GM19397 (cell line): ENCODE results near the gene ARHGEF17.

Experiments used
- ATAC-seq: cut with Tn5 transposase; IDR thresholded peaks from one replicate; pipeline ENCODE4 v1.9.1; 2021; ENCODE audit warnings: mild to moderate bottlenecking, moderate library complexity; ENCODE audit not compliant: unreplicated experiment

The ARHGEF17 gene

DNA sequence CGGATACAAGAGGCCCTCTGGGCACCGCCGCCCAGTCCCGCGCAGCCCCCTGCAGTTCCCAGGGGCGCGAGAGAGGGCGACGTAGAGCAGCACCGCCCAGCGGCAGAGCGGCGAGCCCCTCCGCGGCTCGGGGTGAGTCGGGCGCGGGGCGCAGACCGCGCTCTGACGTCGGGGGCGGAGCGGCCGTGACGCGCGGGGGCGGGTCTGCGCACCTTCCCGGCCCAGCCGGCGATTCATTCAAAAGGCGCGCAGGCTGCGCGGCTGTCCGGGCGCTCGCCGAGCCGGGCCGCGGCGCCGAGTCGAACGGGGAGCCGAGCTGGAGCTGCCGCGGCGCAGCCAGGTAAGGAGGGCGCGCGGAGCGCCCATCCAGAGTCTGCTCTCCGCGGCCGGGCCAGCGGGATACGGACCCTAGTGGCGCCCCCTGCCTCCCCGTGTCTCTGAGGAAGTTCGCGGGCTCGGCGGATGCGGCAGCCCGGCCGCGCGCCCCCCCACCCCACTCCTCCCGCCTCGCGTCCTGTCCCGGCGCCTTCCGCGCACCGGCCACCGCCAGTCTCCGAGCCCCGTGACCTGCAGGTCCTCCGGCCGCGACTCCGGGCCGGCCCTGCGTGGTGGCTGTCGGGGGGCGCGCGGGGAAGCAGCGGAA, 68.2 kb downstream of the ARHGEF17 start, which contains the start of gene RELT:
Gene RELT (plus strand): TSS at position 240 of the 643 bp plus-strand sequence. CDS start 12,738 bp downstream, outside the sequence.
- ATAC-seq = peak; percentile 73

DNA sequence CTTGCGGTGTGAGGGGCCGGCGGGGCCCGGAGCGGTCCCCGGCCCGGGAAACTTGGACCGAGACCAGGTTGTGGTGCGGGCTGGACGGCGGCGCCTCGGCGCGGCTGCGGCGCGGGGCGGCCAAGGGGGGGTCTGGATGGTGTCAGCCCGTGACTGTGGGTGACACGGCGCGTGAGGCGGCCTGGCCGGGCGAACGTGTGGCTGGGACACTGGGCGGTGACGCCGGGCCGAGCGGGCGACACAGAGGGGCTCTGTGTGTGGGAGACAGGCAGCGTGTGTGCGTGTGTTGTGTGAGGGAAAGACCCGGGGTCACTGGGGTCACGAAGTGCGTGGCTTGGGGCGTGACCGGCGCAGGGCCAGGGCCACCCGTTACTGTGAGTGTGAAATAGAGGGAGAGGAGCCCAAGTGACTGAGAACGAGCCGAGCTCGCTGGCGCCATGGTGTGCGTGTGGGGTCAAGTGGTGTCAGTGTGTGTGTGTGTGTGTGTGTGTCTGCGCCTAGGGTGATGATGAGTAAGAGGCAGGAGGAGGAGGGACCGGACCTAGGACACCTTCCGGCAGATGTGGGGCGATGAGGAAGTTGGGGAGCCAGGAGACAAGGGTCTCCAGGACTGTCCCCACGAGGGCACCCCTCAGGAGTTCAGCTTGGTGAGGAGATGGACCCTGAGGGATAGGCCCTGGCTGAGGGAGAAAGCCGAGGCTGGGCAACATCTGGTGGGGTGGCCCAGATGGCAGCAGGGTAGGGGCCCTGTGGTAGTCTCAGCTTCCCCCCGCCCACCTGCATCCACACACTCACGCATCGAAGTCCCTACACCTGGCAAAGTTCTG, 68.9 kb downstream of the ARHGEF17 start:
- peak; percentile 14 for ATAC-seq

DNA sequence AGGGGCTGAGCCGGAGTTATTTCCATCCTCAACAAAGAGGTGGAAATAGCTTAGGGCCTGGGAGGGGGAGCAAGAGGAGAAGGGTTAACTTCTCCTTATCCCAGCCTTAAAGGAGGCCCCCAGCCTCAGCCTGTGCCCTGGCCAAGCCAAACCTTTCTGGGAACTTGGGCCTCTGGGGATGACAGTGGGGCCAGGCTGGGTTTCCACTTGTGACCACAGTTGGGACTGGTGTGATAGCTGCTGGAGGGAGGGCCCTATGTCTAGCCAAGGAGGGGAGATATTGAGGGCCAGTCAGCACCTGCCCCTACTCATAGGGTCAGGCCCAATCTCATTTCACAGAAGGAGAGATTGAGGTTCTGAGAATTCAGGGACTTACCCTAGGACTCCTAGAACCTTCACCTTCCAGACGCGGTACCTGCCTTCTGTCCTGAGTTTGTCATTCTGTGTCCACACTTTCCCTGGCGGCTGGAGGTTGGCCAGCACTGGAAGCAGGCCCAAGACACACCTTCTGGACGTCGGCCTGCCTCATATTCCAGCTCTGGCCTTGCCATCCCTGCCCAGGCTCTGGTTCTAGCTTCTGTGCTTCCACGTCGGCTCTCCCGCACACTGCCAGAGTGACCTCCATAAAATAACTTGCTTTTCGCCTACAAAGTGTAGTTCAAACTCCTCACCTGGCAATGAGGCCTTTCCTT, 71.3 kb downstream of the ARHGEF17 start:
- no peak for ATAC-seq

DNA sequence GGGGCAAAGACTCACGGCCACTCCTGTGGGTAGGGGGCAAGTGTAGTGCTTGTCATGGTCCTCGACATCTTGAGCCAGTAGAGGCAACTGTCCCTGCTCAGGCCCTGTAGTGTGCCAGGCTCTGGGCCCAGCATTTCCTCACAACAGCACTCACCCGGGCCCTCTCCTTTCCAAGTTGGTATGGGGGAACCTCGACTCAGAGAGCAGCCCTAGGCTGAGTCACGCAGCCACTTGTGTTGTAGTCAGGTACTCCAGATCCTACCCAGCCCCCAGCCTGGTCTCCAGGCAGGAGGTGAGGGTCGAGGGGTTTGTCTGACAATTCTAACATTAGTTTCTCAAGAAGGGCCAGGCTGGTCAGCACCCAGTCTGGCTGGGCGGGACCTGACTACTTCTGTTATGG, 72.3 kb downstream of the ARHGEF17 start:
- no peak for ATAC-seq

DNA sequence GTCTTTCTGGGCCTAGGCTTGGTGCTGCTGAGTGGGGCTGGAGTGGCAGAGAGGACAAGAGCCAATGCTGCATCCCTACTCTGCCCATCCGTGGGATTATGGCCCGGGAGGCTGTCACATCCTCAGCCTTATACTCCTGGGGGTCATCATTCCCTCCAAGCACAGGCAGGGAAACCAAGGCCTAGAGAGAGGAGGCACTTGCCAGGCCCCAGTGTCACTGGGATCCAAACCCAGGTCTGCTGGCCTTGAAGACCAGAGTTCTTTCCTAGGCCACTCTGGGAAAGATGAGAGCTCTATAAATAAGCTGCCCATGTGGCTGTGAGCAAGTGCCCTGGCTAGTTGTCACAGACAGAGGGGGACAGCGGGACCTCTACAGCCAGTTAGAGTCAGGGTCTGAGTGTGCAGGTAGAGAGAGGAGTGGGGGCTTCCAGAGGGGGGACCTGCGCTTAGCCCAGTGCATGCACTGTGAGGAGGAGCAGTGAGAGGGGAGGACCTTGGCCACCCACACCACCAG, 72.9 kb downstream of the ARHGEF17 start:
- no peak for ATAC-seq

DNA sequence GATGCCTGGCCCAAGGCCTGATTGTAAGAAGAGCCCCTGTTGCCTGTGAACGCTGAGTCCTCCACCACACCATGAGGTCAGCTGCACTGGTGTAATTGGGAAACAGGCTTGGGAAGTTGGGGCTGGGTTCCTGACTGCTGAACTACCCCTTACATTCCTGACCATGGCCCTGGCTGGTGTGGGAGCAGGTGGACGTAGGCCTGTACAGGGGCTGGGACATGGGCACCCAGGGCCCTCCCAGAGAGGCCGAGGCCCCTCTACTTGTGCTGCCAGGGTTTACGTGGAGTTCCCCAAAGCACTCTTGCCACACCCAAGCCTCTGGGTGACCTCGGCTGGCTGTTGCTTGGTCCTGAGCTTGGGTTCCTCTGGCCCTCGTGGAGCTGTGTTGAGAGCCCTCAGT, 73.5 kb downstream of the ARHGEF17 start:
- no peak for ATAC-seq

DNA sequence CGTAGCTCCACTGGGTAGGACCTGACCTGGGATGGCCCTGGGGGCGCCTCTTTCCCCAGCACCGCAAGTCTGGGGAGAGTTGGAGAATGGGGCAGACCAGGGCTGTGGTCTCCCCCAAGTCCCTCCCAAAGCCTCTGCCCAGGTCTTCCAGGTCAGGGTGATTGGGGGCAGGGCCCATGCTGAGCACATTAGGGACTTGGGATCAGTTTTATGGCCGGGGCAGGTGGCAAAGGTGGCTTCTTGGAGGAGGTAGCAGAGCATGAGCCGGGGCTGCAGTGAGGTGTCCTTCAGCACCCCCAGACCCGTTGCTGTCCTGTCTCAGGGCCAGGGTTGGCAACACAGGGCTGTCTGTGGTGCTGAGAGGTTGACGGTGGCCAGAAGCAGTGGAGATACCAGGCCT, 74.1 kb downstream of the ARHGEF17 start:
- ATAC-seq = no peak

DNA sequence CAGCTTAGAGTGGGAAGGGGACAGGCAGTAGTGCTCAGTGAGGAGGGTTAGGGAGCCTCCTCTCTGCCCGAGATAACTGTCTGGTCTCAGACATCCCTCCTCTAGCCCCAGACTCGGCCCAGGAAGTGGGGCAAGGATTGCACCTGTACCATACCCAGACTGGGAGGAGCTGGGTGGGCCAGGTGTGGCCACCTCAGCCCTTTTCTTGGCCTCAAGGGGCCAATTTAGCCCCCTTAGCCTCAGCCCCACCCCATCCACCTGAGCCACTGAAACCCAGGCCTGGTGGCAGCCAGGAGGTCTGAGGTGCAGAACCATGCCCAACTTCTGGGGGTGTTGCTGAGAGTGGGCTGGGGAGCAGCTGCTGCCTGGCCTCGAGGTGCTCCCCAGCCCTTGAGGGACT, 74.7 kb downstream of the ARHGEF17 start:
- ATAC-seq = no peak

DNA sequence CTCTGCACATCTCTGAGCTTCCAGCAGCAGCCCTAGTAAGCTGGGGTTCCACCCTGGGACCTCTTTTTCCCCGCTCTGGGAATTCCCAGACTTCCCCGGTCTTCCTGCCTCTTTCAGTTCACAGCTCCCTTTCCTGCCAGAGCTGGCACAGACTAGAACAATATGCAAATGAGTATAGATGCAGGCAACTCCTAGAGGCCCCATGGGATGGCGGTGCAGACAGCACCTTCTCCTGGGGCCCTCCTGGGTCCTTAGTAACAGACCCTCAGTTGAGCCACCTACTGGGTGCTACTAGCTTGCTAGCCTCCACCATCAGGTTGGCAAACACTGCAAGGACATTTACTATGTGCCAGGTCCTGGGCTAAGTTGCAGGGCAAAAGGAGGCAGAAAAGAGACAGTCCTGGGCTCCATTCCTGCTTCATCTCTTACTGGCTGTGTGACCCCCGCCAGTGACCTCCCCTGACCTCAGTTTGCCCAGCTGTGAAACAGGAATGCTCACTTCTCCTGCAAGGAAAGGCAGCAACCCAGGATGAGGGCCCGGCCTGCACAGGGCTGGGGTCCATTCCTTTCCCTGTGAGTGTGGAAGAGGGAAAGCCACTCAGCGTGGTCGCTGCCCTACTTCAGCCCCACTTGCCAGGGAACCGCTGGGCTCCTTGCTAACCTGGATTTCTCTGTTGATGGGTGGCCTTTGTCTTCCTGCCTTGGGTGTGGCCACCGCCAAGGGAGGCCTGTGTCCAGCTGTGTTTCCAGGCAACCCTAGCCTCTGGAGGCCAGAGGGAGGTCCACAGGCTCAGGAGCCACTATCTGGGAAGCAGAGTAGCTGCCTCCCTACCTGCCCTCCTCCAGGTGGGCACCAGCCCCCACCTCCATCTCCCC, 75.4 kb downstream of the ARHGEF17 start:
- no peak for ATAC-seq

DNA sequence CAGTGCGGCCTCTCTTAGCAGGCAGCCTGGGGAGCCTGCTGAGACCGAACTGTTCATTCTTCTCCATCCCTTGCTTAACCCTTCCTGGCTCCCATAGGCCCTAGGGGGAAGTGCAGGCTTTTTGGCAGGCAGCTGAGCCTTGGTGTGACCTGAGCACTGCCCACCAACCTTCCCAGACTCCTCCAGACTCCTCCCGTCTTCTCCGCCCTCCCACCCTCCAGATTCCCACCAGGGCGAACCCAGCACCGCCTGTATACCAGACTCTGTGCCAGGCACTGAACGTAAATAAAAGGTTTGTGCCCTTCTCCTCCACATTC, 76.0 kb downstream of the ARHGEF17 start:
- no peak for ATAC-seq

DNA sequence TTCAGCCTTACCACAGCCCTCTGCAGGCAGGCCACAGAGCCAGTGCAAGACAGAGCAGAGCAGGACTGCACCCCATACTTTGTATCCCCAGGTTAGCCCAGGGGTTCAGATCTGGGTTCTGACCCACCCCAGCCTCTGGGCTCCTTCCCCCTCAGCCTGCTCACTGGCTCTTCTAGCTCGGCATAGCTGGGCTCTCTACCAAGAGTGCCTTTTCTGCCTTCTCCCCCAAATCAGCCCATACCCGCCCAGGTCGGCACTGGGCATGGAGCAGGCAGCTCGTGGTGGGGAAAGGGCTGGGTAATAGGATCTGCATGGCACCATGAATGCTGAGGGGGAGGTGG, 76.4 kb downstream of the ARHGEF17 start:
- no peak for ATAC-seq

DNA sequence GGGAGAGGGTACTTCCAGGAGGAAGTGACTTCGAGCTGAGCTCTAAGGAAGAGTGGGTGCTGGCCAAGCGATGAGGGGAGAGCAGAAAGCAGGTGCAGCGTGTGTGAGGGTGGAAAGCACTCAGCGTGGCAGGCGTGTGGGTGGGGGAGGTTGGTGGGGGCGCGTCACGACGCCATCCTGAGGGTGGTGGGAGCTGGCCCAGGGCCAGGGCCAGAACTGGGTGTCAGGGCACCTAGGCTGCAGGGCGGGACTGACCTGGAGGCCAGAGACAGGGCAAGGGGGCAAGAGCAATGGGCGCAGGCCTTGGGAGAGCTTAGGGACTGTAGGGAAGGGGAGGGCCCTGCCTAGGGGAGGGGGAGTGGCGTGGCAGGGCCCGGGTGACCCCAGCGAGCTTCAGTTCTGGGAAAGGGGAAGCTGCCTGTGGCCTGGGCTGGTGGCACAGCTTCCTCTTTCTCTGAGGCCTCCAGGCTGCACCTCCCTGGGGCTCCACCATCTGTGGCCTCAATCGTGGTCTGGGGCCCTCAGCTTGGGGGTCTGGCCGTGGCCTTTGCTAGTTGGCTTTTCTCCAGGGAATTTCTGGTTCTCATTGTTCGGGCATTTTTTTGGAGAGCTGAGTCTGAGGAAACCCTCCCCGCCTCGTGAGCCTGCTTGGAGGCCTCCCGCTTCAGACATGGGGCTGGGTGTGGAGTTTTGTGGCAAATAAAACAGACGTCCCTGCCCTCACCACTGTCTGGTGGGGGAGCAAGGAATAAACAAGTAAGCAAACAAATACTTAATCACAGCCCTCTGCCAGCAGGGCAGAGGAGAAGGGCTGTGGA, 77.0 kb downstream of the ARHGEF17 start:
- ATAC-seq = no peak

DNA sequence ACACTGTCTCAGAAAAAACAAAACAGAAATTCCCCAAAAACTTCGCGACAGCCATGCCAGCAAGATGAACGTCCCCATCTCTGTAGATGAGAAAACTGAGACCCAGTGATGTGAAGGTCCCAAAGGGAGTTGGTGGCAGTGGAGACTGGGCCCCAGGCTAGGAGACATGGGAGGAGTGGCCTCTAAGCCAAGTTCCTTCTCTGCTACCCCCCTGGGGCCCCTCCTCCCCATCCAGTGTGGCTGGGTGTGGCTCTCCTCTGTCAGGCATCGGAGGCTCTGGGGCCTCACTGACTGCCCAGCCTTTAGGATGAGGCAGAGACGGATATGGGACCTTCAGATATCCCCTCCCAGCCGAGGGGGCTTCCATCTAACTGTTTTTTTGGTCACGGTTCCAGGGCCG, 77.9 kb downstream of the ARHGEF17 start:
- no peak for ATAC-seq

DNA sequence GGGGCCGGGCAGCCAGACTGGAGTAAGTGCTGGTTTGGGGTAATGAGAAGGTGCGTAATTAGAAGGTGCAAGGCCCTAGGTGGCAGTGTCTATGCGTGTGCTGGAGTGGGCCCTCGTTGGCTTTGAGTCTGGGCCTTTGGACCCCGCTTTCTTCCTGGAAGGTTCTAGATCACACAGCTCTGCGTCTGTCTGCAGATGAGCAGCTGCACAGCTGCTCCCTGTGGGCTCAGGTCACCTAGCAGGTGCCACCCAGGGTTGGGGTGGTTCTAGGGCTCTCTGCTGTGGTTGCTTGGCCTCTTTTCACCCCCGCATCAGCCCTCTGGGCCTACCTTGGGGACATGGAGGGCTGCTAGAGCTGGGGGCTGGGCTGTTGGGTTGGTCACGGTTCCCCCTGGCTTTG, 78.5 kb downstream of the ARHGEF17 start:
- ATAC-seq = no peak

DNA sequence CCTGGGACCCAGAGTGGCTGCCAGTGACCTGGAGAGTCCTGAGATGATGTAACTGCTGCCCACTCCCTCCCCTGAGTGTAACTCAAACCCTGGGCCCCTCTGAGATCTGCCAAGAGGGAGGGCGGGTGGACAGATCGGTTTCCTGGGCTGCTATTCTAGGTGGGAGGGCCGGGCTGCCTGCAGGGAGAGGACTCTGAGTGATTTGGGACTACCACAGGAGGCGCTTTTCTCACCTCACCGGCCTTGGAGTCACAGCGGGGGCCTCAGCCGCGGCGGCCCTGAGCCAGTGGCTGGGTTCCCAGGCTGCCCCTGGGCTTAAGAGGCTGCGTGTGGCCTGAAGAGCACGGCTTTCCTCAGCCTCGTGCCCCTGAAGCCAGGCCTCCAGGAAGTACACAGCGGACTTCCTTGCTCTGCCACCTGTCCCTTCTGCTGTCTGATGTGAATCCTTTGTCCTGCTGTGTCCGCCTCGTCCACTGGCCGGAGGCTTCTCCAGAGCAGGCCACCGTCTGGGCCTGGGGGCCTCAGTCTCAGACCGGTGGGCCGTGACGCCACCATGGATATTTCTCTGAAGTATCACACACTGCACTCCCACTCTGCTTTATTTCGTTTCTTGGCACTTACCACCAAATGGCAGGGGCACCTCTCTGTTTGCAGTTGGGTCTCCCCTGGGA, 79.7 kb downstream of the ARHGEF17 start:
- no peak for ATAC-seq

DNA sequence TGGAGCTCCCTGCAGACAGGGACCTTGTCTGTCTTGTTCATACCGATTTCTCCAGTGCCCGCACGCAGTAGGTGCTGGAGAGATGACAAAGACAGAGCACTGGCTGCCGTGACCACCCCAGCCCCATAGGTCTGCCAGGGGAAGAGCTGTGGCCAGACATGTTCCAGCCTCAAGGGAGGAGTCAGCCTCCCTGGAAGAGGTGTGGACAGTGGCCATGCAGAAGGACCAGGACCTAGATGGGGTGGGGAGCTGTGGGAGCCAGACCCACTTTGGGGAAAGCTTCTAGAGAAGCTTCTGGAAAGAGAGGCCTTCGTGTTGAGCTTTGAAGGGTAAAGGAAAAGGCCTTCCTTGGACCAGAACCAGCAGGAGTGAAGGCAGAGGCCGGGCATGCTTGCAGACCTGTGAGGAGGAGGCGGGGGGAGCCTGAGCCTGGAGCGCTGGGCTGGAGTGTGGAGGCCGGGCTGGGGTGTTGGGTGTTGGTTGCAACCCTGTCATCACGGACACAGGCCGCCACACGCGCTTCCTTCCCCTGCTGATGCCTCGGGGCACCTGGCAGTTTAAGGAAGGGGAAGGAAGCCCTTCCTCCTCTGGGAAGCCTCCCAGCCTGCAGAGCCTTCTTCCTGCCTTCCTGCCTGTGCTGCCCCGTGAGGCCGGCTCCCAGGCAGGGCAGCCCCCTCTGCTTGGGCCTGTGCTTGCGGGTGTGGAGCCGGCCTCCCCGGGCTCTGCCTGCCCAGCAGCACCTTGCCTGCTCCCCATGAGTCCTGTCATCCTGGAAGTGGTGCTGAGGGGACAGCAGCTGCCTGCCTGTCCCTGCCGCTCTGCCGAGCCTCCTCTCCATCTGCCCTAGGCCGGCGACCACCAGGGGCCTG, 80.4 kb downstream of the ARHGEF17 start:
- no peak for ATAC-seq

DNA sequence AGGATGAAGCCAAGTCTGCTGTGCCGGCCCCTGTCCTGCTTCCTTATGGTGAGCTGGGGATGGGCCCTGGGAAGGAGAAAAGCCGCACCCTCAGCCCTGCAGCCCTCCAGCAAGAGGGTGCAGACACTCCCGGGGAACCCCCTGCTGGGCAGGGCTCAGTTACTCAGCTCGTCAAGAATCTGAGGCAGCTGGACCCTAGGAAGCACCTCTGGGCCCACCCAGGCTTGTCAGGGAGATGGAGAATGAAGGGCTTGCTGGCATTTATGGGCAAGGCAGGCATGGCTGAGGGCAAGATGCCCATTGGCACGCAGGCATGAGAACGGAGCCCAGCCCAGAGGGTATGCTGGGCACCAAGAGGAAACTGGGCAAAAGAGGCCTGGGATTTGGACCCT, 81.1 kb downstream of the ARHGEF17 start:
- ATAC-seq = no peak

DNA sequence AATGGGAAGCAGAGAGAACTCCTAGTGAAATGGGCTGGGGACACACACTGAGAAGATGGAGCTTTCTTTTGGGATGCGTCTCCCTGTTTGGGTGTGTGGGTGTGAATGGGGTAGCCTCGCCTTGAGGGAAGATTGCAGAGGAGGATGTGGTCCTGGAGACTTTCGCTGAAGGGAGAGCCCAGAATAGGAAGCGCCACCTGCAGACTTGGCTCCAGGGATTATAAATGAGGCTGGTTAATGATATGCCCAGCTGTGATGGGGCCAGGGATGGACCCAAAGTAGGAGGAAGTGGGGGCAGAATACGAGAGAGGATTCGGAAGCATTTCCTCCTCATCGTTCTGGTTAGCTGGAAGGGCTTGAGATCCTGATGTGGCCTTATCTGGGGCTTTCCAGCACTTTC, 81.8 kb downstream of the ARHGEF17 start:
- ATAC-seq = no peak
